ENCODE data around the gene LRIT1.

The LRIT1 gene

DNA sequence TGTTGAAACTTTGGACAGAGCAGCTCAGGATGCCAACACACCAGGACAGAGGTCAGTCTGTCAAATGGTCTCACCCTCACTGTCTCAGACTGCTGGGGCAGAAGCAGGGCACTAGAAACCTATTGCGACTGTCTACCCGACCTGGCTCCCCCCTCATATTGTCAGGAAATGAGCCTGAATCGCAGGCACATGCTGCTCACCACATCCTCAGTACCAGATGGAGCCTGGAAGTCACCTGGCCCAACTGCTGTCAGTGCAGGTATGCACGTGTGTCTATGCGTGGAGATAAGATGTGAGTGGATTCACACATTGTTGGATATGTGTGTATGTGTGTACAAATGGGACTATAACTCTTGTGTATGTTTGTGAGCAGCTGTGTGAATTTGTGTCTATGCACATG, 50.2 kb downstream of the LRIT1 start:
- no peak for DNase-seq (ENCODE audit: low read depth)

DNA sequence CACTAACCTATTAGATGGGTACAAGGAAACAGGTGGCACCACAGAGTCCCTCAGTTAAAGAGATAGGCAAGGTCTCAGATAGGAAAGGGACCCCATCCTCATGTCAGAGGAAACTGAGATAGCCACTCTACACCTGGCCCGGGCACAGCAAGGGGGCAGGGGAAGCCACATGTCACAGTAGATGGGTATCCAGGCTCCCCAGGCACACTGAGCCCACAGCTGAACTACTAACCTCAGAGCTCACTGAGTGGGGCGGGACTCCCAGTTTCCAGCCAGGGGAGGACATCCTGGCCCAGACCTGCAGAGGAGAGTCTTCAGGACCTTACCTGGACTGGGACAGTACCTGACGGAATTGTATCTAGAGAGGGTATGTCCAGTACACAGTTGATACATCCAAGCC, 50.7 kb downstream of the LRIT1 start:
- no peak for DNase-seq (ENCODE audit: low read depth)

DNA sequence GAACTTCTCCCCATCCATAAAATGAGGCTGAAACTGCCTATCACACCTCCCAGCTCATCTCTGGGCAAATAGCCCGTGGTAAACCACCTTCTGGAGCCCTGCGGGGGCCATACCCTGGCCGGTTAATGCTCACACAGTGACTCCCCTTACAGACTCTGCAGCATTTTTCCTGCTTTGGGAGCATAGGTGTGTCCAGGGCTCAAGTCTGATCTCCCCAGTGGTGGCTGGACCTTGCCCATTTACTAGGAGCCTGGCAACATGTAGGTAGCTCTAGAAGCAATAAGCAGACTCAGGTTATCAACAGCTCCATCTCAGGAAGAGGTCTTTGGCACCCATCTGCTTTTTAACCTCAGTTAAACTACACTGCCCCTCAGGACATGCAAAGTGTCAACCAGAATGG, 52.5 kb downstream of the LRIT1 start:
- DNase-seq (ENCODE audit: low read depth) = no peak

GRCh38 chr10:84185526-84186175, 55.7 kb downstream of the LRIT1 start:
- DNase-seq (ENCODE audit: low read depth) = no peak

DNA sequence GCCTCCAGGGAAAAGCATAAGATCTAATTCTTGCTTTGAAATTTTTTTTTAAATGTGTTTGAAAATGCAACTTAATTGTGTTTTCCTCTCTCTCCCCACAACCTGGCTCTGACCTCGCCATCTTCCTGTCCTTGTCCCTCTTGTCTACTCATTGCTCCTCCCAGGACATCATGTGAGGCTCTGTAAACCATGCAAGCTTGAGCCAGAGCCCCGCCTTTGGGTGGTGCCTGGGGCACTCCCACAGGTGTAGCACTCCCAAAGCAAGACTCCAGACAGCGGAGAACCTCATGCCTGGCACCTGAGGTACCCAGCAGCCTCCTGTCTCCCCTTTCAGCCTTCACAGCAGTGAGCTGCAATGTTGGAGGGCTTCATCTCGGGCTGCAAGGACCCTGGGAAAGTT, 56.8 kb downstream of the LRIT1 start:
- no peak for DNase-seq (ENCODE audit: low read depth)

DNA sequence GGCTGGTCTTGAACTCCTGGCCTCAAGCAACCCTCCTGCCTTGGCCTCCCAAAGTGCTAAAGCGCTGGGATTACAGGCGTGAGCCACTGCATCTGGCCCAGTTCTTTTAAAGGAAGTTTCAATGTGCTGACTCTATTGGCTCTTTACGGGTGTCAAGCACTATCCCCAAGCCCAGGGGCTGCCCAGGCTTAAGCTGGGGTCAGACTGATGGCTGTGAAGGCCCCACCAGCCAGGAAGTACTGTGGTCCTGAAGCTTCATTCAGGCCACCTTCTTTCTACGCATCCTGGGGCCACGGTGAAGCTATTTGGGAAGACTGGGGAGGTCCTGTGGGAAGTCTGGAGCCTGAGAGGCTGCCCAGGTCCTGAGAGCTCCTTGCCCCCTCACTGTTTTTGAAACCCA, 59.7 kb downstream of the LRIT1 start:
- DNase-seq (ENCODE audit: low read depth) = no peak

All from amniotic epithelial cell (primary cell).